HEK293 (cell line): ENCODE measurements around the gene GNAQ.

Source experiments
- CTCF ChIA-PET: fragments of 350-600 bp; formaldehyde crosslinking; extraction: SDS; loops from one replicate; lab custom pipeline; 2021; ENCODE audit warnings: antibody characterized with exemption; lab: Yijun Ruan, JAX
- POLR2A ChIA-PET: fragments of 300-600 bp; formaldehyde crosslinking; extraction: SDS; loops from one replicate; lab custom pipeline; 2020; ENCODE audit warnings: antibody characterized with exemption, inconsistent platforms; lab: Yijun Ruan, JAX
- H3K27ac ChIP-seq: fragments of 200-500 bp; sonication (Bioruptor generic); 2 replicates; pipeline ENCODE4 v1.5.1; 2014; ENCODE audit warnings: low read depth, low read length, control low read depth, inconsistent platforms; ENCODE audit errors: extremely low read depth
- H3K36me3 ChIP-seq, 2 experiments: fragments of 200-500 bp in 1 of 2; sonication (Bioruptor generic) in 1 of 2; 1 replicate in 1 of 2; 2 replicates in 1 of 2; pipeline ENCODE4 v1.5.1; 2014 to 2017; ENCODE audit warnings: inconsistent platforms in 2 of 2, low read length in 2 of 2; ENCODE audit not compliant: control insufficient read depth in 2 of 2, insufficient read depth in 1 of 2
- H3K4me1 ChIP-seq: fragments of 200-500 bp; sonication (Bioruptor generic); 2 replicates; pipeline ENCODE4 v1.5.1; 2014; ENCODE audit warnings: mild to moderate bottlenecking, low read length, inconsistent platforms; ENCODE audit not compliant: control insufficient read depth, insufficient read depth
- H3K4me3 ChIP-seq: 2 replicates; pipeline ENCODE4 v1.5.1; 2011; ENCODE audit warnings: low read depth, mild to moderate bottlenecking, control low read depth, low read length, moderate library complexity
- H3K9me3 ChIP-seq: fragments of 200-500 bp; sonication (Bioruptor generic); 2 replicates; pipeline ENCODE4 v1.5.1; 2014; ENCODE audit warnings: low read depth, low read length, inconsistent platforms; ENCODE audit not compliant: control insufficient read depth, insufficient read depth
- SETDB1 ChIP-seq: IDR thresholded peaks from one replicate; pipeline ENCODE4 v1.6.1; 2017; ENCODE audit warnings: mild to moderate bottlenecking, low read length, moderate library complexity, mixed read lengths; ENCODE audit not compliant: insufficient read length
- TCF7L2 ChIP-seq: IDR thresholded peaks from 2 replicates; pipeline ENCODE4 v1.6.1; 2011; ENCODE audit warnings: low read depth, mild to moderate bottlenecking, inconsistent platforms, low read length, moderate library complexity, borderline replicate concordance
- ZBTB17 ChIP-seq: fragments of 450-650 bp; formaldehyde crosslinking; IDR thresholded peaks from 2 replicates; pipeline ENCODE4 v1.5.1; 2016; ENCODE audit warnings: missing biosample characterization, missing genetic modification characterization
- ZIC2 ChIP-seq: fragments of 450-650 bp; formaldehyde crosslinking; IDR thresholded peaks from 2 replicates; pipeline ENCODE4 v1.5.1; 2016; ENCODE audit warnings: missing biosample characterization, missing genetic modification characterization
- ZNF138 ChIP-seq: fragments of 450-650 bp; formaldehyde crosslinking; IDR thresholded peaks from 2 replicates; pipeline ENCODE4 v1.5.1; 2016; ENCODE audit warnings: missing biosample characterization, missing genetic modification characterization, borderline replicate concordance
- ZNF174 ChIP-seq: fragments of 450-650 bp; formaldehyde crosslinking; IDR thresholded peaks from 2 replicates; pipeline ENCODE4 v1.5.0; 2017; ENCODE audit warnings: missing biosample characterization, mild to moderate bottlenecking, missing genetic modification characterization
- ZNF416 ChIP-seq: fragments of 450-650 bp; formaldehyde crosslinking; IDR thresholded peaks from 2 replicates; pipeline ENCODE4 v1.5.1; 2016; ENCODE audit warnings: missing biosample characterization, missing genetic modification characterization
- ZNF423 ChIP-seq: fragments of 450-650 bp; formaldehyde crosslinking; IDR thresholded peaks from 2 replicates; pipeline ENCODE4 v1.5.1; 2016; ENCODE audit warnings: missing biosample characterization, missing genetic modification characterization
- ZNF529 ChIP-seq: fragments of 450-650 bp; formaldehyde crosslinking; IDR thresholded peaks from 2 replicates; pipeline ENCODE4 v1.5.1; 2017; ENCODE audit warnings: missing genetic modification characterization, missing biosample characterization; ENCODE audit not compliant: insufficient replicate concordance
- ZNF544 ChIP-seq: fragments of 450-650 bp; formaldehyde crosslinking; IDR thresholded peaks from 2 replicates; pipeline ENCODE4 v1.5.0; 2017; ENCODE audit warnings: missing biosample characterization, missing genetic modification characterization
- ZNF610 ChIP-seq: fragments of 450-650 bp; formaldehyde crosslinking; IDR thresholded peaks from 2 replicates; pipeline ENCODE4 v1.5.1; 2016; ENCODE audit warnings: missing biosample characterization, missing genetic modification characterization, borderline replicate concordance
- ZNF658 ChIP-seq: fragments of 450-650 bp; formaldehyde crosslinking; IDR thresholded peaks from 2 replicates; pipeline ENCODE4; 2016; ENCODE audit warnings: missing biosample characterization, missing genetic modification characterization
- ZNF670 ChIP-seq: fragments of 450-650 bp; formaldehyde crosslinking; IDR thresholded peaks from 2 replicates; pipeline ENCODE4 v1.5.1; 2016; ENCODE audit warnings: missing biosample characterization, missing genetic modification characterization, low read depth
- ZSCAN23 ChIP-seq: fragments of 450-650 bp; formaldehyde crosslinking; IDR thresholded peaks from 2 replicates; pipeline ENCODE4 v1.5.1; 2016; ENCODE audit warnings: missing biosample characterization, missing genetic modification characterization
- TF ChIP-seq, protein P1 (sequence below): fragments of 450-650 bp; formaldehyde crosslinking; IDR thresholded peaks from 2 replicates; pipeline ENCODE4 v1.5.1; 2017; ENCODE audit warnings: missing biosample characterization, missing genetic modification characterization
- TF ChIP-seq, protein P2 (sequence below): fragments of 450-650 bp; formaldehyde crosslinking; IDR thresholded peaks from 2 replicates; pipeline ENCODE4 v1.5.1; 2016; ENCODE audit warnings: missing biosample characterization, missing genetic modification characterization
- TF ChIP-seq, protein P3 (sequence below): fragments of 450-650 bp; formaldehyde crosslinking; conservative IDR thresholded peaks from 2 replicates; pipeline ENCODE4 v1.5.1; 2016; ENCODE audit warnings: low read depth, missing biosample characterization, missing genetic modification characterization

GNAQ gene

GRCh38 chr9:77959803-77960202, 71.8 kb downstream of the GNAQ start:
- Histone ChIP-seq H3K36me3 (no peaks in the 10 kb centered on the region), H3K27ac (no peak overlapping the region), H3K4me3 (no peak overlapping the region), H3K9me3 (no peaks in the 10 kb centered on the region), H3K4me1 (0 out of 2 replicates have a peak, but pooled peaks cover 3% of the 10 kb centered on the region)
- CTCF ChIA-PET, result interaction anchor here (0.7 to 2.3 kb wide), 2 partner anchors 14 to 17 kb away, joined by 3 to 18 read pairs; no protein-coding TSS in a partner anchor
- TF ChIP-seq SETDB1 (no peak), ZIC2 (no peak), ZNF529 (tag by site-specific recombination) (no peak), ZNF138 (tag by site-specific recombination) (no peak), ZNF670 (tag by site-specific recombination) (no peak), ZSCAN23 (tag by site-specific recombination) (no peak), ZNF544 (tag by site-specific recombination) (no peak), TCF7L2 (no peak), ZNF174 (tag by site-specific recombination) (no peak), ZNF423 (tag by site-specific recombination) (no peak)
- TF ChIP-seq, protein P1, sequence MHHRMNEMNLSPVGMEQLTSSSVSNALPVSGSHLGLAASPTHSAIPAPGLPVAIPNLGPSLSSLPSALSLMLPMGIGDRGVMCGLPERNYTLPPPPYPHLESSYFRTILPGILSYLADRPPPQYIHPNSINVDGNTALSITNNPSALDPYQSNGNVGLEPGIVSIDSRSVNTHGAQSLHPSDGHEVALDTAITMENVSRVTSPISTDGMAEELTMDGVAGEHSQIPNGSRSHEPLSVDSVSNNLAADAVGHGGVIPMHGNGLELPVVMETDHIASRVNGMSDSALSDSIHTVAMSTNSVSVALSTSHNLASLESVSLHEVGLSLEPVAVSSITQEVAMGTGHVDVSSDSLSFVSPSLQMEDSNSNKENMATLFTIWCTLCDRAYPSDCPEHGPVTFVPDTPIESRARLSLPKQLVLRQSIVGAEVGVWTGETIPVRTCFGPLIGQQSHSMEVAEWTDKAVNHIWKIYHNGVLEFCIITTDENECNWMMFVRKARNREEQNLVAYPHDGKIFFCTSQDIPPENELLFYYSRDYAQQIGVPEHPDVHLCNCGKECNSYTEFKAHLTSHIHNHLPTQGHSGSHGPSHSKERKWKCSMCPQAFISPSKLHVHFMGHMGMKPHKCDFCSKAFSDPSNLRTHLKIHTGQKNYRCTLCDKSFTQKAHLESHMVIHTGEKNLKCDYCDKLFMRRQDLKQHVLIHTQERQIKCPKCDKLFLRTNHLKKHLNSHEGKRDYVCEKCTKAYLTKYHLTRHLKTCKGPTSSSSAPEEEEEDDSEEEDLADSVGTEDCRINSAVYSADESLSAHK (tag by site-specific recombination), result no peak
- TF ChIP-seq, protein P2, sequence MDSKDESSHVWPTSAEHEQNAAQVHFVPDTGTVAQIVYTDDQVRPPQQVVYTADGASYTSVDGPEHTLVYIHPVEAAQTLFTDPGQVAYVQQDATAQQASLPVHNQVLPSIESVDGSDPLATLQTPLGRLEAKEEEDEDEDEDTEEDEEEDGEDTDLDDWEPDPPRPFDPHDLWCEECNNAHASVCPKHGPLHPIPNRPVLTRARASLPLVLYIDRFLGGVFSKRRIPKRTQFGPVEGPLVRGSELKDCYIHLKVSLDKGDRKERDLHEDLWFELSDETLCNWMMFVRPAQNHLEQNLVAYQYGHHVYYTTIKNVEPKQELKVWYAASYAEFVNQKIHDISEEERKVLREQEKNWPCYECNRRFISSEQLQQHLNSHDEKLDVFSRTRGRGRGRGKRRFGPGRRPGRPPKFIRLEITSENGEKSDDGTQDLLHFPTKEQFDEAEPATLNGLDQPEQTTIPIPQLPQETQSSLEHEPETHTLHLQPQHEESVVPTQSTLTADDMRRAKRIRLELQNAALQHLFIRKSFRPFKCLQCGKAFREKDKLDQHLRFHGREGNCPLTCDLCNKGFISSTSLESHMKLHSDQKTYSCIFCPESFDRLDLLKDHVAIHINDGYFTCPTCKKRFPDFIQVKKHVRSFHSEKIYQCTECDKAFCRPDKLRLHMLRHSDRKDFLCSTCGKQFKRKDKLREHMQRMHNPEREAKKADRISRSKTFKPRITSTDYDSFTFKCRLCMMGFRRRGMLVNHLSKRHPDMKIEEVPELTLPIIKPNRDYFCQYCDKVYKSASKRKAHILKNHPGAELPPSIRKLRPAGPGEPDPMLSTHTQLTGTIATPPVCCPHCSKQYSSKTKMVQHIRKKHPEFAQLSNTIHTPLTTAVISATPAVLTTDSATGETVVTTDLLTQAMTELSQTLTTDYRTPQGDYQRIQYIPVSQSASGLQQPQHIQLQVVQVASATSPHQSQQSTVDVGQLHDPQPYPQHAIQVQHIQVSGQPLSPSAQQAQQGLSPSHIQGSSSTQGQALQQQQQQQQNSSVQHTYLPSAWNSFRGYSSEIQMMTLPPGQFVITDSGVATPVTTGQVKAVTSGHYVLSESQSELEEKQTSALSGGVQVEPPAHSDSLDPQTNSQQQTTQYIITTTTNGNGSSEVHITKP (tag by site-specific recombination), result no peak
- TF ChIP-seq, protein P3, sequence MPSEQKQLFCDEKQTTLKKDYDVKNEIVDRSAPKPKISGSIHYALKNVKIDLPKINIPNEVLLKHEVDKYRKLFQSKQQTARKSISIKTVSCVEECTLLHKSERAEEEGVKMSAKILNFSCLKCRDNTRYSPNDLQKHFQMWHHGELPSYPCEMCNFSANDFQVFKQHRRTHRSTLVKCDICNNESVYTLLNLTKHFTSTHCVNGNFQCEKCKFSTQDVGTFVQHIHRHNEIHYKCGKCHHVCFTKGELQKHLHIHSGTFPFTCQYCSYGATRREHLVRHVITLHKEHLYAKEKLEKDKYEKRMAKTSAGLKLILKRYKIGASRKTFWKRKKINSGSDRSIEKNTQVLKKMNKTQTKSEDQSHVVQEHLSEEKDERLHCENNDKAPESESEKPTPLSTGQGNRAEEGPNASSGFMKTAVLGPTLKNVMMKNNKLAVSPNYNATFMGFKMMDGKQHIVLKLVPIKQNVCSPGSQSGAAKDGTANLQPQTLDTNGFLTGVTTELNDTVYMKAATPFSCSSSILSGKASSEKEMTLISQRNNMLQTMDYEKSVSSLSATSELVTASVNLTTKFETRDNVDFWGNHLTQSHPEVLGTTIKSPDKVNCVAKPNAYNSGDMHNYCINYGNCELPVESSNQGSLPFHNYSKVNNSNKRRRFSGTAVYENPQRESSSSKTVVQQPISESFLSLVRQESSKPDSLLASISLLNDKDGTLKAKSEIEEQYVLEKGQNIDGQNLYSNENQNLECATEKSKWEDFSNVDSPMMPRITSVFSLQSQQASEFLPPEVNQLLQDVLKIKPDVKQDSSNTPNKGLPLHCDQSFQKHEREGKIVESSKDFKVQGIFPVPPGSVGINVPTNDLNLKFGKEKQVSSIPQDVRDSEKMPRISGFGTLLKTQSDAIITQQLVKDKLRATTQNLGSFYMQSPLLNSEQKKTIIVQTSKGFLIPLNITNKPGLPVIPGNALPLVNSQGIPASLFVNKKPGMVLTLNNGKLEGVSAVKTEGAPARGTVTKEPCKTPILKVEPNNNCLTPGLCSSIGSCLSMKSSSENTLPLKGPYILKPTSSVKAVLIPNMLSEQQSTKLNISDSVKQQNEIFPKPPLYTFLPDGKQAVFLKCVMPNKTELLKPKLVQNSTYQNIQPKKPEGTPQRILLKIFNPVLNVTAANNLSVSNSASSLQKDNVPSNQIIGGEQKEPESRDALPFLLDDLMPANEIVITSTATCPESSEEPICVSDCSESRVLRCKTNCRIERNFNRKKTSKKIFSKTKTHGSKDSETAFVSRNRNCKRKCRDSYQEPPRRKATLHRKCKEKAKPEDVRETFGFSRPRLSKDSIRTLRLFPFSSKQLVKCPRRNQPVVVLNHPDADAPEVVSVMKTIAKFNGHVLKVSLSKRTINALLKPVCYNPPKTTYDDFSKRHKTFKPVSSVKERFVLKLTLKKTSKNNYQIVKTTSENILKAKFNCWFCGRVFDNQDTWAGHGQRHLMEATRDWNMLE (tag by site-specific recombination), result no peak
- POLR2A ChIA-PET, result no interaction called here

DNA sequence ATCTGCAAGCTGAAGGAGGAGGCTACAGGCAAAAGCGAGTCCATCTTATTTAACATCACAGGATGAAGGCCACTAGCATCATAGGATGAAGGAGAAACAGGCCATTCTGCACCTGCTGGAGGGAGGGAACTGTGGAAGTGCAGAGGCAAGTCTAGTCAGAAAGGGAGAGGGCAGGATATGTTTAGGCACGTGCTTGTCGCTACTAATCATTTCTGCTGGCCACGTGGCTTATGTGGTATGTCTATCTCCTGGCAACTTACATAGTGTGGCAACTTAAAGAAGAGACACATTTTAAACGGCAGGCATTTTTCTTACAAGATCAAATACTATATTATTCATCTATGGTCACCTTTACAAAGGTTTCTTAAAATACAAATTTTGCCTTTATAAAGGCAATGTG, 74.0 kb downstream of the GNAQ start:
- H3K4me3 ChIP-seq, result no peak overlapping the region
- H3K27ac ChIP-seq, result no peak overlapping the region
- ChIA-PET CTCF (no interaction called here), POLR2A (no interaction called here)
- no peaks in the 10 kb centered on the region for H3K36me3 ChIP-seq
- TF ChIP-seq ZBTB17 (no peak), ZNF610 (no peak), ZNF658 (tag by site-specific recombination) (no peak), ZNF416 (tag by site-specific recombination) (no peak)
- peaks cover 21% of the 10 kb centered on the region for H3K4me1 ChIP-seq
- no peaks in the 10 kb centered on the region for H3K9me3 ChIP-seq
